HG03095 (cell line): ENCODE data around the gene DDX23.

Experiments
- ATAC-seq: cut with Tn5 transposase; IDR thresholded peaks from one replicate; pipeline ENCODE4 v1.9.1; 2021; ENCODE audit warnings: moderate library complexity; ENCODE audit not compliant: unreplicated experiment

Gene DDX23

GRCh38 chr12:48800971-48801370 lies 51.0 kb downstream of the DDX23 start:
- no peak for ATAC-seq

GRCh38 chr12:48800457-48800856 lies 51.5 kb downstream of the DDX23 start:
- no peak for ATAC-seq

GRCh38 chr12:48796976-48797375 lies 55.0 kb downstream of the DDX23 start:
- ATAC-seq: no peak

- no peak for ATAC-seq
These were observed 56.2 kb downstream of the DDX23 start for GRCh38 chr12:48795550-48796455.

GRCh38 chr12:48794870-48795269 lies 57.1 kb downstream of the DDX23 start:
- ATAC-seq: no peak

GRCh38 chr12:48793696-48794095 lies 58.3 kb downstream of the DDX23 start:
- ATAC-seq: no peak

- no peak for ATAC-seq
These were observed 62.1 kb downstream of the DDX23 start for GRCh38 chr12:48789858-48790326.

GRCh38 chr12:48788854-48789775 lies 62.8 kb downstream of the DDX23 start, which contains the start of gene ADCY6:
ADCY6 (minus strand) TSS chr12:48789089; CDS start chr12:48783434, 5,655 bp downstream.
- ATAC-seq: no peak

GRCh38 chr12:48788524-48788853 lies 63.5 kb downstream of the DDX23 start:
- ATAC-seq: no peak

GRCh38 chr12:48787791-48788523 lies 64.0 kb downstream of the DDX23 start:
- no peak for ATAC-seq

GRCh38 chr12:48786591-48787544 lies 65.1 kb downstream of the DDX23 start:
- no peak for ATAC-seq

GRCh38 chr12:48783432-48783831 lies 68.5 kb downstream of the DDX23 start:
- ATAC-seq: no peak

GRCh38 chr12:48782457-48783395 lies 69.2 kb downstream of the DDX23 start:
- ATAC-seq: no peak

GRCh38 chr12:48781750-48782456 lies 70.1 kb downstream of the DDX23 start:
- no peak for ATAC-seq

- no peak for ATAC-seq
These were observed 71.5 kb downstream of the DDX23 start for GRCh38 chr12:48780381-48781025.

- no peak for ATAC-seq
These were observed 72.1 kb downstream of the DDX23 start for GRCh38 chr12:48779869-48780268.
